Stimulated activated CD8-positive, alpha-beta memory T cell treated with anti-CD3 and anti-CD28 coated beads, Interleukin-12 subunit alpha, Interleukin-12 subunit beta, amount 100 ng/mL, for 1 hour (primary cell): ENCODE results near the gene ATG9A.
"Not testable (repeated sequence)": the region's sequence is repeated elsewhere in the genome, so short reads cannot be mapped to it uniquely, and the experiment has no call there.

Experiments used
- DNase-seq: peaks from one replicate; pipeline ENCODE4 v3.0.0-alpha.2; 2020; ENCODE audit warnings: low read depth

The ATG9A gene

GRCh38 chr2:219205165-219205538, 24.3 kb downstream of the ATG9A start:
- DNase-seq: no peak

DNA sequence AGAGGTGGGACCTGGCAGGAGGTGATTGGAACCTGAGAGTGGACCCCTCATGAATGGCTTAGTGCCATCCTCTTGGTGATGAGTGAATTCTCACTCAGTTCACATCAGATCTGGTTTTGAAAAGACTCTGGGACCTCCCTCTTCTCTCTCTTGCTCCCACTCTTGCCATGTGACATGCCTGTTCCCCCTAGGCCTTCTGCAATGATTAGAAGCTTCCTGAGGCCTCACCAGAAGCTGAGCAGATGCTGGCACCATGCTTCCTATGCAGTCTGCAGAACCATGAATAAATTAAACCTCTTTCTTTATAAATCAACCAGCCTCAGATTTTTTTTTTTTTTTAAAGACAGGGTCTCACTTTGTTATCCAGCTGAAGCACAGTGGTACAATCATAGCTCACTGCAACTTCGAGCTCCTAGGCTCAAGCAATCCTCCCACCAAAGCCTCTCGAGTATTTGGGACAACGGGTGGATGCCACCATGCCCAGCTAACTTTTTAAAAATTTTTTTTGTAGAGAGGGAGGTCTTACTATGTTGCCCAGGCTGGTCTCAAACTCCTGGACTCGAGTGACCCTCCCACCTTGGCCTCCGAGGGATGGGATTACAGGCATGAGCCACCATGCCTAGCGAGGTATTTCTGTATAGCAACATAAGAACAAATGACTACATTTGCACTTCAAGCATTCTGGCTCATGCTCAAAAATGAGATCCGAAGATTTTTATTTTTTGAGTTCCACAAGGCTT, 24.8 kb downstream of the ATG9A start:
- no peak for DNase-seq

GRCh38 chr2:219201331-219201730, 28.1 kb downstream of the ATG9A start:
- DNase-seq: not testable (repeated sequence)

GRCh38 chr2:219200502-219201326, 28.7 kb downstream of the ATG9A start:
- DNase-seq: peak; percentile 9

- DNase-seq: no peak
Measured at GRCh38 chr2:219199470-219200211, 29.8 kb downstream of the ATG9A start.

DNA sequence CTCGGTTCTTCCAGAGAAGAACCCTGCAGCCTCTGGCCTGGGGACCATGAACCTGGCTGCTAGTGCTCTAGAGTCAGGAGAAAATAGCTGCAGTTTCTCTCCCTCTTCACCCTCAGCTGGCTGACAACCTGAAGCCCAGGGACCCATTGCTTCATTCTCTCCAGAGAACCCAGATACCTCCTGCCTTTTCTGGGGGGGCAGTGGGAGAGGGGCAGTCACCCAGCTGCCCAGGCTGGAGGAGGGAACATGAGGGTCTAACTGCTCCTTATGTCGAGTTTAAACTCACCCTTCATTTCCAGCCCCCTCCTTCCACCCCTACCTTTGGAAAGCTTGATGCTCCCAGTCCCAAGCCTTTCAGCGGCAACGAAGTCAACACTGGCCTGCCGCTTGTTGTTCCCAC, 30.5 kb downstream of the ATG9A start:
- DNase-seq: no peak

GRCh38 chr2:219197388-219197787, 32.0 kb downstream of the ATG9A start:
- no peak for DNase-seq

DNA sequence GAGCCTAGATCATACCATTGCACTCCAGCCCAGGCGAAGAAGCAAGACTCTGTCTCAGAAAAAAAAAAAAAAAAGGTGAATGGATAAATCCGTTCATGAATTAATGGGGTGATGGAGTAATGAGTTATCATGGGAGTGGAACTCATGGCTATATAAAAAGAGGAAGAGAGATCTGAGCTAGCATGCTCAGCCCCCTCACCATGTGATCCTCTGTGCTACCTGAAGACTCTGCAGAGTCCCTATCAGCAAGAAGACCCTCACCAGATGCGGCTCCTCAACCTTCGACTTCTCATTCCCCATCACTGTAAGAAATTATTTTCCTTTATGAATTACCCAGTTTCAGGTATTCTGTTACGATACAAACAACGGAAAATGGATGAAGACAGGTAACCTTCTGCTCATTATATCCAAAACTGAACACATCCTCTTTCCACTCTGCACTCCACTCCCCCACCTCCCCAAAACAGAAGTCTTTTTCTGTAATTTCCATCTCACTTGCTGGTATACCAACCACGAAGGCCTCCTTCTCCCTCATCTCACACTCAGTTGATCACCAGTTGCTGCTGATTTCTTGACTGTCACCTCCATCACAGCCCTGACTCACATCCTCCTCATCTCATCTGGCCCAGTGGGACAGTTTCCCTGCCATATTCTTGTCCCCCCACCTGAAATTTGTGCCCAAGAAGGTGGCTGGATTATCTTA, 42.5 kb downstream of the ATG9A start:
- DNase-seq: no peak

GRCh38 chr2:219184121-219184520, 45.3 kb downstream of the ATG9A start:
- DNase-seq: no peak

DNA sequence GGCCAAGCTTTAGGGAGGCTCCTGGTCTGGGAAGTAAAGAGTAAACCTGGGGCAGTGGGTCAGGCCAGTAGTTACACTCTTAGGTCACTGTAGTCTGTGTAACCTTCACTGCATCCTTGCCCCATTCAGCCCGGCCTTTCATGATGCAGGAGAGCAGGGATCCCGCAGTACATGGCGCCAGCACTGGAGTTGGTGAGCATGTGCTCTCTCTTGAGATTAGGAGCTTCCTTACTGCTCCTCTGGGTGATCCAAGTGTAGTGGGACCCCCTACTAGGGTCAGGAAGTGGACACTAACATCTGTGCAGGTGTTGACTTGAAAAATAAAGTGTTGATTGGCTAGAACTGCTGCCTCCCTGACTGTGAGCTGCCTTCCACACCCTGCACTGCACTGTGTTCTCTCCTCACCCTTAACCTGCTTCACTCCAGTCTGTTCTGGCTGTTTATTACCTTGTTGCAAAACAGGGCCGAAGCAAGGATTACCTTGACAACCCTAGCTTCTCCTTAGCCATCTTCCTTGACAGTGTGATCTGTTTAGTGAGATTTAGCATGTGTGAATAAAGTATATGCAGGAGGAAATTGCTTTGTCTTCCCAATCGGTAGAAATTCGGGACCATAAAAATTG, 46.2 kb downstream of the ATG9A start:
- DNase-seq: no peak

GRCh38 chr2:219182331-219183150, 46.9 kb downstream of the ATG9A start:
- DNase-seq: no peak

GRCh38 chr2:219181531-219181930, 47.9 kb downstream of the ATG9A start:
- no peak for DNase-seq

GRCh38 chr2:219180961-219181360, 48.5 kb downstream of the ATG9A start:
- DNase-seq: no peak

DNA sequence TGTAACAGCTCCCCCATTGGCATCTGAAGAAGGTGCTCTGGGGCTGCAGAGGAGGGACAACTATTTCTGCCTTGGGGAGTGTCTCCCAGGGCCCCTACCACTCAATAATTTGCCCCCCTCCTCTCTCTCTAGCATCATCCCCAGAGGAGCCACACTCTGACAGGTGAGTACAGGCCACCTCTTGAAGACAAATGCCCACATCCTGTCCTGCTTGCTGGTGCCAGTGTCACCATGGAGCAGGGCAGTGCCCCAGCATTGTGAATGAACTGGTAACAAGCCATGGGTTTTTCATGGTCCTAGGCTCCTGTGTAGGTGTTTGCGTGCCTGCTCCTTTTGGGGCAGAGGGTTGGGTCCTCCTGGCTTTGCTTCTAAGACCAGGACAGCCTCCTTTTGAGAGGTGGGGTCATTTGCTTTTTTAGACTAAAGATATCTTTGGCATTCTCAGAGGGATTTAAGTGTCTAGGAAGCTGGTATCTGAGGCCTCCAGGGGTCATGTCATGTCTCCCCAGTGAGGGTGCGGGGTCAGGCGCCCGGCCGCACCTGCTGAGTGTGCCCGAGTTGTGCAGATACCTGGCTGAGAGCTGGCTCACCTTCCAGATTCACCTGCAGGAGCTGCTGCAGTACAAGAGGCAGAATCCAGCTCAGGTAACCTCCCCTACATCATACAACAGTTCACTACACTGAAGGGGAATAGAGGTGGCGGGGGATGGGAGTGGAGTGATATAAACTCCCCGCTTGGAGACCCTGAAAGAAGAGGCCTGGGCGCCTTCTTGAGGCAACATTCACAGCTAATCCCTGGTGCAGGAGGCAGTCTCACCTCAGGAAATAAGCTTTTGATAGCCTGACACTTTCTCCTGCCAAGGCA, 49.6 kb downstream of the ATG9A start:
- DNase-seq: no peak

- DNase-seq: no peak
Measured at GRCh38 chr2:219178377-219179175, 50.9 kb downstream of the ATG9A start.

- peak; percentile 66 for DNase-seq
Measured at GRCh38 chr2:219177552-219178376, 51.7 kb downstream of the ATG9A start, which contains the start of gene RETREG2. Gene RETREG2 (plus strand): TSS chr2:219178275. CDS start chr2:219178353, 78 bp downstream.

- peak; percentile 76 for DNase-seq
Measured at GRCh38 chr2:219176818-219177551, 52.5 kb downstream of the ATG9A start, which contains the start of gene CNPPD1. Gene CNPPD1 (minus strand): TSS chr2:219176925. CDS start chr2:219176828, 97 bp downstream.
